ENCODE results near the gene ALDOA.
A peak's percentile ranks its signal among the peaks of the same experiment; 100 is the strongest.

ALDOA gene

DNA sequence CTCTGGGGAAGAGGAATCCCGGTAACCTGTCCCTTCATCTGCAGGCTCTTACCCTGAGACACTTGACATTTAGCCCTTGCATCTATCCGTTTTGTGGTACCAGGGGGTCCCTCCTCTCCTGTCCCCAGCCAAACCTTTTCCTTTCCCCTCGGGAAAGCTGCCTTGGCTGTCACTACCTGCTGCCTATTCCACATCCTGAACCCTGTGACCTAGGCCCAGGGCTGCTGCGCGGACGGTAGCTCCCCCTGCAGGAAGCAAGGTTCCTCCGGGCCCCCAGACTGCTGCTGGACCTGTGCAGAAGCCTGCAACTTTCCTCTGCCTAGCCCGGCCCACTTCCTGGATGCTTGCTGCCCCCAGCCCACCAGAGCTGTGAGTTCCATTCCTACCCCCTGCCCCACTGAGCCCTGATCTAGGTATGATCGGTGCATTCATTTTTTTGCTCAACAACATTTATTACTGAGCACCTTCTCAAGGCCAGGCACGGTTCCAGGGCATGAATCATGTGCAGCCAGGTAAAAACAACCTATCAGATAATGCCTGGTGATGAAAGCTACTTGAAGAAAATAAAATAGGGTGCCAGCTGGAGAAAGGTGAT is 10.5 kb upstream of the ALDOA start:
- H4K91ac ChIP-seq (ENCODE audit: low read depth, low read length), result no peak overlapping the region
- H2AFZ ChIP-seq (ENCODE audit: insufficient read depth, low read length, poor library complexity), result no peak overlapping the region
- H3K79me1 ChIP-seq (ENCODE audit: low read length), result peaks cover 5% of the 10 kb centered on the region
- H3K9ac ChIP-seq (ENCODE audit: low read length), result no peak overlapping the region
- H2AK5ac ChIP-seq (ENCODE audit: low read length), result no peak overlapping the region
- no peak overlapping the region for H4K8ac ChIP-seq (ENCODE audit: low read depth, low read length)
- H3K79me2 ChIP-seq (ENCODE audit: control insufficient read depth, insufficient read depth, low read length, poor library complexity), result peaks cover 2% of the 10 kb centered on the region
- H3K9me3 ChIP-seq (ENCODE audit: insufficient read depth, low read depth, low read length), result peaks cover 3% of the 10 kb centered on the region
- no peak overlapping the region for H3K18ac ChIP-seq (ENCODE audit: low read length)
- H3K4me2 ChIP-seq (ENCODE audit: low read length), result no peak overlapping the region
- no peak overlapping the region for H3K27ac ChIP-seq (ENCODE audit: low read depth, low read length)
- no peak overlapping the region for H4K12ac ChIP-seq (ENCODE audit: low read depth, low read length)
- no peak overlapping the region for H3K14ac ChIP-seq (ENCODE audit: low read length)
- H2BK120ac ChIP-seq (ENCODE audit: insufficient read depth, low read length, poor library complexity), result no peak overlapping the region
- H3K36me3 ChIP-seq (ENCODE audit: control insufficient read depth in 1 of 2, insufficient read depth in 2 of 2, low read length in 2 of 2), result peaks cover 0 to 1% of the 10 kb centered on the region in 2 experiments
- no peak overlapping the region for H3K4me3 ChIP-seq (ENCODE audit: low read depth, low read length)
- peaks cover 3 to 14% of the 10 kb centered on the region in 2 experiments for H3K4me1 ChIP-seq (ENCODE audit: control insufficient read depth in 1 of 2, insufficient read depth in 2 of 2, low read length in 2 of 2)
- H2BK12ac ChIP-seq (ENCODE audit: low read length), result no peak overlapping the region
- no CpG with 5 or more reads among the region's 10 CpGs for WGBS (ENCODE audit: extremely low coverage, insufficient coverage, insufficient read length)
- H3K4ac ChIP-seq (ENCODE audit: low read depth, low read length), result no peak overlapping the region
- no peak overlapping the region for H3K23ac ChIP-seq (ENCODE audit: low read length)
- DNase-seq, result peak; percentile 34 to 51
- H3K27me3 ChIP-seq (ENCODE audit: insufficient read depth, low read length), result no peaks in the 10 kb centered on the region
- H2BK5ac ChIP-seq (ENCODE audit: low read depth, low read length, poor library complexity), result no peak overlapping the region

DNA sequence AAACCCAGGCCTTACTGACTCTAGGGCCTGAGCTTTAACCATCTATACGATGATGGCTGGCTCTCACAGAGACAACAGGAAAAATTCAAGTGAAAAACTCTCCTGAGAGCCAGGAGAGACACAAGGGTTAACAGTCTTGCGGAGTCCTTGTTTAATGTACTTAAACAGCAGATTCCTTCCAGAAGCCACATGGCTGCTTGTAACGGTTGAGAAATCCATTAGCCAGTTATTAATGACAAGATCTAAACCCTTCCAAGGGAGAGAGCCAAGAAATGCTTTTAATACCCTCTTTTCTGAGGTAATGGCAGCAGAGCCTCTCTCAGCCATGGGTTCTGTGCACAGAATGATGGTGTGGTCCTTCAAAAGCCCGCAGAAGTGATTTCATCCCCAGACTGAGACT is 5.2 kb upstream of the ALDOA start:
- Histone ChIP-seq H3K23ac (ENCODE audit: low read length) (no peak overlapping the region), H3K36me3 (ENCODE audit: control insufficient read depth in 1 of 2, insufficient read depth in 2 of 2, low read length in 2 of 2) (peaks cover 0 to 1% of the 10 kb centered on the region in 2 experiments), H2BK120ac (ENCODE audit: insufficient read depth, low read length, poor library complexity) (no peak overlapping the region), H3K9ac (ENCODE audit: low read length) (no peak overlapping the region), H2AFZ (ENCODE audit: insufficient read depth, low read length, poor library complexity) (no peak overlapping the region), H4K8ac (ENCODE audit: low read depth, low read length) (no peak overlapping the region), H3K4me2 (ENCODE audit: low read length) (no peak overlapping the region), H4K12ac (ENCODE audit: low read depth, low read length) (no peak overlapping the region), H3K14ac (ENCODE audit: low read length) (no peak overlapping the region), H3K27me3 (ENCODE audit: insufficient read depth, low read length) (no peaks in the 10 kb centered on the region), H3K4me3 (ENCODE audit: low read depth, low read length) (no peak overlapping the region), H2BK5ac (ENCODE audit: low read depth, low read length, poor library complexity) (no peak overlapping the region), H3K4ac (ENCODE audit: low read depth, low read length) (no peak overlapping the region), H3K79me2 (ENCODE audit: control insufficient read depth, insufficient read depth, low read length, poor library complexity) (peaks cover 8% of the 10 kb centered on the region), H3K9me3 (ENCODE audit: insufficient read depth, low read depth, low read length) (no peaks in the 10 kb centered on the region), H4K91ac (ENCODE audit: low read depth, low read length) (no peak overlapping the region), H3K79me1 (ENCODE audit: low read length) (peaks cover 10% of the 10 kb centered on the region), H3K27ac (ENCODE audit: low read depth, low read length) (no peak overlapping the region), H2AK5ac (ENCODE audit: low read length) (no peak overlapping the region), H2BK12ac (ENCODE audit: low read length) (no peak overlapping the region), H3K18ac (ENCODE audit: low read length) (no peak overlapping the region), H3K4me1 (ENCODE audit: control insufficient read depth in 1 of 2, insufficient read depth in 2 of 2, low read length in 2 of 2) (peaks cover 15 to 21% of the 10 kb centered on the region in 2 experiments)
- no peak for DNase-seq
- WGBS (ENCODE audit: extremely low coverage, insufficient coverage, insufficient read length), result no CpG with 5 or more reads among the region's 4 CpGs

DNA sequence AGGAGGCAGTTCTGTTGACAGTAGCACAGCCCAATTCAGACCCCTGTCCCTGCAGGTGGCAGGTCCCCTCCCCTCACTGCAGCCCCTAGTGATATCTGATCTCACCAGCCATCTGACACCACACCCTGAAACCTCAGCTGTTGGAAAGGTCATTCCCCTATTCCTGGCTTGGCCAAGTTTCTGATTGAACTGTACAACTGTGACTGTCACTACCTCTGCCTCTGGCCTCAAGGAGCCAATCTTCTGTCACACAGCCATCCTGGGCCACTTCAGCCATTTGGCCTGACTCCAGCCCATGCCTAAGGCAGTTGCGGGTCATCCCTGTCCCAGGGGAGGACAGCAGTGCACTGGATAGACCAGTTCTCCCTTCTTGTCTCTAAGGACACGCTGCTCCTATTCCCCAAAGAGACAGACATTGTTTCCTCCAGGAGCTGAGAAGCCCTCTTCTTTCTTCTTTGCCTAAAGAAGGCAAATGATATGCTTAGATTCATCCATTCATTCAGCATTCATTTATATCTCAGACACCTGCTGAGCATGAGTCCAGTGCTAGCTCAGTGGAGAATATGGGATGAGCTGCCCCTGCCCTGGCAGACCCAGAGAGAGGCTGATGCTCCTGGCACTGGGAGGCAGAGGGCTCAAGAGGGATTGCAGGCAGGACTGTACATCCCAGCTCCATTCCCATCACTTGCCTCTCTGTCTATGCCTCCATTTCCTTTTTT is 4.6 kb upstream of the ALDOA start:
- Histone ChIP-seq H3K9ac (ENCODE audit: low read length) (no peak overlapping the region), H2AFZ (ENCODE audit: insufficient read depth, low read length, poor library complexity) (no peak overlapping the region), H3K23ac (ENCODE audit: low read length) (no peak overlapping the region), H4K8ac (ENCODE audit: low read depth, low read length) (no peak overlapping the region), H3K18ac (ENCODE audit: low read length) (no peak overlapping the region), H2BK120ac (ENCODE audit: insufficient read depth, low read length, poor library complexity) (no peak overlapping the region), H4K91ac (ENCODE audit: low read depth, low read length) (no peak overlapping the region), H3K4me3 (ENCODE audit: low read depth, low read length) (no peak overlapping the region), H2BK5ac (ENCODE audit: low read depth, low read length, poor library complexity) (no peak overlapping the region), H3K27me3 (ENCODE audit: insufficient read depth, low read length) (no peaks in the 10 kb centered on the region), H3K79me1 (ENCODE audit: low read length) (peaks cover 14% of the 10 kb centered on the region), H2AK5ac (ENCODE audit: low read length) (no peak overlapping the region), H3K4ac (ENCODE audit: low read depth, low read length) (no peak overlapping the region), H2BK12ac (ENCODE audit: low read length) (no peak overlapping the region), H3K36me3 (ENCODE audit: control insufficient read depth in 1 of 2, insufficient read depth in 2 of 2, low read length in 2 of 2) (peaks cover 0 to 1% of the 10 kb centered on the region in 2 experiments), H3K4me2 (ENCODE audit: low read length) (no peak overlapping the region), H3K79me2 (ENCODE audit: control insufficient read depth, insufficient read depth, low read length, poor library complexity) (peaks cover 12% of the 10 kb centered on the region), H4K12ac (ENCODE audit: low read depth, low read length) (no peak overlapping the region), H3K14ac (ENCODE audit: low read length) (no peak overlapping the region), H3K27ac (ENCODE audit: low read depth, low read length) (no peak overlapping the region), H3K4me1 (ENCODE audit: control insufficient read depth in 1 of 2, insufficient read depth in 2 of 2, low read length in 2 of 2) (peaks cover 15 to 21% of the 10 kb centered on the region in 2 experiments), H3K9me3 (ENCODE audit: insufficient read depth, low read depth, low read length) (no peaks in the 10 kb centered on the region)
- WGBS (ENCODE audit: extremely low coverage, insufficient coverage, insufficient read length), result no CpG with 5 or more reads among the region's 2 CpGs
- peak; percentile 71 to 79 for DNase-seq

DNA sequence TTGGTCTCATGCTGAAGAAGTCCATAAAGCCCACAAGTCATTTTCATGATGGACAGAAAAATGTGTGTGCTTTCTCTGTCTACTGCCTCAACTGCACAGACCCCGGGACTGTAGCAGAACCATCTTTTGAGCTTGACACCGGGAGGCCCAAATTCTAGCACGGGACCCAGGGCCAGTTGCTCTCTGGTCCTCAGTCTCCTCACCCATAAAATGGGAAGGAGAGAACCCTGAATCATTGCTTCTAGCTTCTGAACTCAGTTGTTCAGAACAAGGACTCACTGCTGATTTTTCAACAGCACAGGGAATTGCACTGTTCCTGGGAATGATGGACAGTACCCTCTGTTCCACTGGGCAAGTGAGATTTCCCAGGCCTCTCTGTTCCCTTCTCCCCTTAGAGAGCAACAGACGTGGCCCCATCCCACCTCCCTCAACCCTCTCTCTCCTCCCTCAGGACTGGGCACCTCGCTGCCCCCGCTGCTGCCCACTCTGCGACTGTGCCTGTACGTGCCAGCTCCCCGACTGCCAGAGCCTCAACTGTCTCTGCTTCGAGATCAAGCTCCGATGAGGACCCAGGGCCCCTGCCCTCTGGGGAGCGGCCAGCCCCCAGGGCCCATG is 2.2 kb upstream of the ALDOA start:
- Histone ChIP-seq H2AFZ (ENCODE audit: insufficient read depth, low read length, poor library complexity) (peak overlapping the region; percentile 5), H3K79me2 (ENCODE audit: control insufficient read depth, insufficient read depth, low read length, poor library complexity) (peaks cover 26% of the 10 kb centered on the region), H2BK5ac (ENCODE audit: low read depth, low read length, poor library complexity) (peak overlapping the region; percentile 10), H2BK12ac (ENCODE audit: low read length) (no peak overlapping the region), H4K8ac (ENCODE audit: low read depth, low read length) (peak overlapping the region; percentile 83), H3K9ac (ENCODE audit: low read length) (no peak overlapping the region), H3K9me3 (ENCODE audit: insufficient read depth, low read depth, low read length) (no peaks in the 10 kb centered on the region), H2AK5ac (ENCODE audit: low read length) (peak overlapping the region; percentile 86), H3K23ac (ENCODE audit: low read length) (no peak overlapping the region), H3K79me1 (ENCODE audit: low read length) (peaks cover 19% of the 10 kb centered on the region), H3K4me3 (ENCODE audit: low read depth, low read length) (no peak overlapping the region), H3K4ac (ENCODE audit: low read depth, low read length) (peak overlapping the region; percentile 50), H2BK120ac (ENCODE audit: insufficient read depth, low read length, poor library complexity) (peak overlapping the region; percentile 73), H4K91ac (ENCODE audit: low read depth, low read length) (peak overlapping the region; percentile 93), H4K12ac (ENCODE audit: low read depth, low read length) (peak overlapping the region; percentile 56), H3K27ac (ENCODE audit: low read depth, low read length) (no peak overlapping the region), H3K4me2 (ENCODE audit: low read length) (peak overlapping the region; percentile 96), H3K4me1 (ENCODE audit: control insufficient read depth in 1 of 2, insufficient read depth in 2 of 2, low read length in 2 of 2) (peaks cover 24 to 33% of the 10 kb centered on the region in 2 experiments), H3K36me3 (ENCODE audit: control insufficient read depth in 1 of 2, insufficient read depth in 2 of 2, low read length in 2 of 2) (peaks cover 15% of the 10 kb centered on the region in 2 experiments), H3K14ac (ENCODE audit: low read length) (peak overlapping the region; percentile 53), H3K18ac (ENCODE audit: low read length) (peak overlapping the region; percentile 68), H3K27me3 (ENCODE audit: insufficient read depth, low read length) (no peaks in the 10 kb centered on the region)
- no peak for DNase-seq
- WGBS (ENCODE audit: extremely low coverage, insufficient coverage, insufficient read length), result no CpG with 5 or more reads among the region's 12 CpGs

Measured in trophoblast cell (in vitro differentiated cells and primary cell).